CD4-positive, alpha-beta T cell treated with Interleukin-1 beta for 1 hour (primary cell): ENCODE data around the gene FSD1L.
"Not testable (repeated sequence)": the region's sequence is repeated elsewhere in the genome, so short reads cannot be mapped to it uniquely, and the experiment has no call there.

Experiments used
- DNase-seq, 2 donors: peaks; one replicate each; pipeline ENCODE4 v3.0.0-alpha.2; 2020 to 2022

Gene FSD1L

DNA sequence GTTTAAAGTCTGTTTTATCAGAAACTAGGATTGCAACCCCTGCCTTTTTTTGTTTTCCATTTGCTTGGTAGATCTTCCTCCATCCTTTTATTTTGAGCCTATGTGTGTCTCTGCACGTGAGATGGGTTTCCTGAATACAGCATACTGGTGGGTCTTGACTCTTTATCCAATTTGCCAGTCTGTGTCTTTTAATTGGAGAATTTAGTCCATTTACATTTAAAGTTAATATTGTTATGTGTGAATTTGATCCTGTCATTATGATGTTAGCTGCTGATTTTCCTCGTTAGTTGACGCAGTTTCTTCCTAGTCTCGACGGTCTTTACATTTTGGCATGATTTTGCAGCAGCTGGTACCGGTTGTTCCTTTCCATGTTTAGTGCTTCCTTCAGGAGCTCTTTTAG lies 132.1 kb downstream of the FSD1L start:
- not testable (repeated sequence) for DNase-seq

DNA sequence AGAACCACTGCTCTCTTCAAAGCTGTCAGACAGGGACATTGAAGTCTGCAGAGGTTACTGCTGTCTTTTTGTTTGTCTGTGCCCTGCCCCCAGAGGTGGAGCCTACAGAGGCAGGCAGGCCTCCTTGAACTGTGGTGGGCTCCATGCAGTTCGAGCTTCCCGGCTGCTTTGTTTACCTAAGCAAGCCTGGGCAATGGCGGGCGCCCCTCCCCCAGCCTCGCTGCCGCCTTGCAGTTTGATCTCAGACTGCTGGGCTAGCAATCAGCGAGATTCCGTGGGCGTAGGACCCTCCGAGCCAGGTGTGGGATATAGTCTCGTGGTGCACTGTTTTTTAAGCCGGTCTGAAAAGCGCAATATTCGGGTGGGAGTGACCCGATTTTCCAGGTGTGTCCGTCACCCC lies 133.7 kb downstream of the FSD1L start:
- not testable (repeated sequence) for DNase-seq

DNA sequence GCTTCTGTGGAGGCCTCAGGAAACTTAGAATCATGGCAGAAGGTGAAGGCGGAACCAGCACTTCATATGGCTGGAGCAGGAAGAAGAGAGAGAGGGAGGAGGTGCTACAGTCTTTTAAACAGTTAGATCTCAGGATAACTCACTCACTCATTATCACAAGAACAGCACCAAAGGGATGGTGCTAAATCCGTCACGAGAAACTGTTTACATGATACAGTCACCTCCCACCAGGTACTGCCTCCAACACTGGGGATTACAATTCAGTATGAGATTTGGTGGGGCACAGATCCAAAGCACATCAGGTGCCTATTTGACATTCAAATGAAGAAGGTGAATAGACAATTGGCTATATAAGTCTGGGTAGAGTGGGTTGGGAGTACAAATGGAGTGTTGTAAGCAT lies 145.3 kb downstream of the FSD1L start:
- DNase-seq = no peak
